GM19193 (cell line): ENCODE data around the gene EGFL7.

Experiments
- POLR2A ChIP-seq: IDR thresholded peaks from 4 replicates; pipeline ENCODE4 v1.6.1; 2011; ENCODE audit not compliant: insufficient read depth, insufficient read length; ENCODE audit errors: extremely low read depth

Gene EGFL7

DNA sequence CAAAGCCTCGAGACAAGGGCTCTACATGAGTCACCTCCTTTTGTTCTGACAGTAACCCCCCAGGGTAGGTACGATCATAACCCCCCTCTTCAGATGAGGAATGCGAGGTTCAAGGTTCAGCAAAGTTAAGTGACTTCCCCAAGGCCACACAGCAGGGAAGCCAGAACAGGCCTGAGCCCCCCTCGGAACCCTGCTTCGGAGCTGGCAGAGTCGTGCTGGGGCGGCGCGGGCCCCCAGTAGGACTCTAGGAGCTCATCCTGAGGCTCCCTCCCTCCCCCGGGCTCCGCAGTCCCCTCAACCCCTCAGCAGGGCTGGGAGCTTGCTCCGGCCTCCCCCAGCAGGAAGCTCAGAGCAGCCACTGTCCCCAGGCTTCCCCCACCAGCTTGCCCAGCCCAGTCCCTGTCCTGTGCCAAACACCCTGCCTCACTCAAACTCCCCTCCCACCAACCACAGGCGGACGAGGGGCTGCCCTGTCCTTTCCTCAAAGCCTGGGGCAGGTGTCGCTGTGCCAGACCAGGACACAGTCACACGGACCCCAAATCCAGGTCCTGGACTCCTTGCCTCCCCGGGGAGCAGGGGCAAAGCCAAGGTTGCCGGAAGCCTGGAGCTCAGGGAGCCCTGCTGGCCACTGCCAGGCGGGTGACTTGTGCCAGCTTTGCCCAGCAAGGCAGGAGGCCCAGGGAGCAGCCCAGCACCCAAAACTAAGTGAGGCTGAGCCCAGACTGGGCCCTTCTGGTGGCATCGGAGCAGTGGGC, 19.4 kb downstream of the EGFL7 start:
- TF ChIP-seq POLR2A, result no peak

DNA sequence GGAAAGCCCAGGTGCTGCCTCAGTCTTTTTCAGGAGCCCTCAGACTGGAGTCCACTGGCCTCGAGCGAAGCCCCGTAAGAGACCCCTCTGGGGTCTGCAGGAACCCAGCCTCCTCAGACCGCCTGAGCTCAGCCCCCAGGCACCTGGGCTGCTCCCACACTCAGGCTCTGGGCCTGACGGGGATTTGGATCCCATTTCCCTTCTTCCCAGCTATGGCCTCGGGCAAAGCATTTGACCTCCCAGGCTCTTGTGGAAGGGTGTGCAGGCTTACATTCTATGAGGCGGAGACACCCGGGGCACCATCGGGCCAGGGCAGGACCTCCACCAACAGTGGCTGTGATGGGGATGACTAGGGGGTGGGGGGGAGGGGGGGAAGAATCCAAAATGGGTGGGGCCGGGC, 20.0 kb downstream of the EGFL7 start:
- no peak for TF ChIP-seq POLR2A

DNA sequence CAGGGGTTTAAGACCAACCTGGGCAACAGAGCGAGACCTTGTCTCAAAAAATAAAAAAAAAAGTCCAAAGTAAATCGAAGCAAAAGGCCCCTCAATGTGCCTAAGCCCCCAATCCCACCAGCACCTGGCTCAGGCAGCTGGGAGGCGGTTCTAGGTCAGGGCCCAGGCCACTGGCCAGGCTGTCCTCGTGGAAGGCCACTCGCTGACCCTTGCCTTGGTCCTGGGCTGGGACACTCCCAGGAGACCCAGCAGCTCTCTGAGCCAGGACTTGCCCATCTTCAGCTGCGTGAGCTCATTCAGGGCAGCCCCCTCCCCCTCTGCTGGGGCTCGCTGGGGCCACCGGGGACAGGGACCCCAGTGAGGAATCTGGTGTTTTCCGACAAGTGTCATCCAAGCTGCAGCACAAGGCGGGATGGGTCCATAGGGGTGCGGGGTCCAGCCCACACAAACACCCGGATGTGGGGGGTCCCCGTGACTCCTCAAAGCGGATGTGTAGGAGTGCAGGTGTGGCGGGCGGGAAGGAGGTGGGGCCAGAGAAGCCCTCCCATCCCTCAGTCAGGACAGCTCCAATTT, 20.5 kb downstream of the EGFL7 start:
- no peak for TF ChIP-seq POLR2A

DNA sequence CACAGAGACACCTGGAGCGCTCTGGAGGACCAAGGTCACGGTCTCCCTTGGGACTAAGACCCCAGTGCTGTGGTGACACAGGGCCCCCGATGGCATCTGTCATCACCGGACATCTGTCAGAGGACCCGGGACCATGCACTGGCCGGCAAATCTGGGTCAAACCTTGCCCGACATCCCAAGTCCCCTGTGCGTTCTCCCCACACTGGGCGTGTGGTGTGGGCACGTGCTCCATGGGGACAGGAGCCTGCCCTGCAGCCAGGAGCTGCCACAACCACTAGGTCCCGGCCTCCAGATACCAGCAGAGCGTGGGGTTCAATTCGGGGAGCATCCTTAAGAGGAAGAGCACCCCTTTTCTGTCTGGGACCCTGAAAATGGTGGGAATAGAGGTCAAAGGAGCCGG, 21.0 kb downstream of the EGFL7 start:
- no peak for TF ChIP-seq POLR2A

DNA sequence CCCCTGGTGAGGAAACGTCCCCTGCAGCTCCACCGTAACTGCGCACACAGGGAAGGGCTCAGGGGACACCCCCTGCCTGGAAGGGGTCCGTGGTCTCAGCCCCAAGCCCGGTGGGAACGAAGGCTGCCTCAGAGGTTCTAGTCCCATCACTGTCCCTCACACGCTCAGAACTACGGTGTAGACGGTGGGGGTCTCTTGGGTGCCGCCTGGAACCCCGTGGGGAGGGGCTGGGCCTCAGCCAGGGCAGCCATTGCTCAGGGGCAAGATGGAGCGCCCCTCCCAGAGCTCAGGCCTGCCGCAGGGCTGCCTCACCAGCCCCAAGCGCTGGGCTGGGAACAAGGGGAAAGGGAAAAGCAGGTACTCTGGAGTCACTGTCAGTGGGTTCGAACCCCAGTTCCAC, 21.6 kb downstream of the EGFL7 start:
- TF ChIP-seq POLR2A, result no peak

DNA sequence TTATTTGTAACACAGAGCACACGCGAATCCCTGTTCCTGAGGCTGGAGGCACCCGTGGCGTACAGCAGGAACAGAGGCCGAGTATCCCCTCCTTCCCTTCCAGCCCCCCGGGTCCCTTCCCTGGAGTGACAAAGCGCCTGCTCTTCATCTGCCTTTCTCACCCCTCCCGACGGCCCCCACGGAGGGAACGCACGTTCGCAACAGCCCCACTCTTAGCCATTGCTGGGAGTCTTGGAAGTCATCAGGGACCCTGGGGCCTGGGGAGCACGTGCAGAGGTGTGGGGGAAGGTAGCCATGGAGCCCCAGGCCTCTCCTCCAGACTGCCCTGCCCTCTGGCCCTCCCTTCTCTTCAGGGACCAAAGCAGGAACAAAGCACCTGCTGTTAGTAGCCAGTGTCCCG, 22.1 kb downstream of the EGFL7 start:
- no peak for TF ChIP-seq POLR2A

DNA sequence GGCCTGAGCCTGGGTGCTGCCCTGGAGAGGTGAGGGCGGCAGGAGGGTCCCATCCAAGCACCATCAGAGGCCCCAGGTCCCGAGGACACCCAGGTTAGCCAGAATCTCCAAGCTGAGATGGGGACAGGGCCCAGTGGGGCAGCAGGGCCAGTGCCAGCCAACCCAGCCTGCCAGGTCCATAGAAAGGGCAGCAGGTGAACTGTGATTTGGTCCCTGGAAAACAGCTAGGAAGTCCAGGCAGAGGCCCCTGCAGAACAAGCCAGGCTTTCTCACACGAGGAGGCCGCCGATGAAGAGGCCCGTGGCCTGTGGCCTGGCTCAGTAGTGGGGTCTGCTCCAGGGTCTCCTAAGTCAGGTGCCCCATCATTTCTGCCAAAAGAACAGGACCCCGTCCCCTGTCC, 22.5 kb downstream of the EGFL7 start:
- no peak for TF ChIP-seq POLR2A

DNA sequence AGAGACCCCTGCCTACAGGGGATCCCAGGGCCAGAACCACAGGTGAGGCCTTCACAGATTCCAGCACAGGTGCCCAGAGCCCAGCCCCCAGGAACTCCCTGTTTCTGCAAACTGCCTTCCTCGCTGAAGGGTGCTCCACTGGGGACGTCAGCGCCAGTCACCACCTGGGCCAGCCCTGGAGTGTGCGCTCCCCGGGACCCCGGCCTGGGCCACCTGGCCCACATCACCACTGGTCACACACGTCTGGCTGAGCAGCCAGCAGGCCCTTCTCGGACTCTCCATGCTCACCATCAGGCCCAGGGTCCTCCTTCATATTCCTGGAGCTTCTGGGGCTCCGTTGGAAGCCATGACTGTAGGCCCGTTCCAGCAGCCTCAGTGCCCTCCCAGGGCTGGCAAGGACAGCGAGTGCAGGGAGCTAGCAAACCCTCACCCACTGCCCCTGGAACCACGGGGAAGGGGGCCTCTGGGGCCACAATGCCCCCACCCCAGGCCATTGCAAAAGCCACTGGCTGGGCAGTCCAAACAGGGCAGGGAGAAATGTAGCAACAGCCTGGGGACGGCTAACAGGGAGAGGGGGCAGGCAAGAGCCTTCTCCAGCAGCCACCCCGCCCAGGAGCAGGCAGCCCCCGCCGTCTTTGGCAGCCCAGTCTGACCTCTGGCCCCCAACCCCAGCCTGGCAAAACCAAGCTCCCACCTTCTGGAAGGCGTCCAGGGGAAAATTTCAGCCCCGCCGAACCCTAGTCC, 23.2 kb downstream of the EGFL7 start:
- no peak for TF ChIP-seq POLR2A

DNA sequence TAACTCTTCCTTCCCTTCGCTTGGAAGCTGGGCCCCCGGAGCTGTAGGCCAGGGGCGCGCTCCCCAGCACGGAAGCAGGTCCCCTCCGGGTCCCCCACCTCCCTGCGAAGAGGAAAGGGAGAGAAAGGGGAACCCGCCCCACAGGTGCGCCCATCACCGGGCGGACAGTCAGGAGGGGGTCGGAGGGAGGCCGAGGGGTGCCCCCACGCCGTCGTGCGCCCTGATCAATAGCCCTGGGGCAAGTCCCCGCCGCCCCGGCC, 23.7 kb downstream of the EGFL7 start:
- no peak for TF ChIP-seq POLR2A

DNA sequence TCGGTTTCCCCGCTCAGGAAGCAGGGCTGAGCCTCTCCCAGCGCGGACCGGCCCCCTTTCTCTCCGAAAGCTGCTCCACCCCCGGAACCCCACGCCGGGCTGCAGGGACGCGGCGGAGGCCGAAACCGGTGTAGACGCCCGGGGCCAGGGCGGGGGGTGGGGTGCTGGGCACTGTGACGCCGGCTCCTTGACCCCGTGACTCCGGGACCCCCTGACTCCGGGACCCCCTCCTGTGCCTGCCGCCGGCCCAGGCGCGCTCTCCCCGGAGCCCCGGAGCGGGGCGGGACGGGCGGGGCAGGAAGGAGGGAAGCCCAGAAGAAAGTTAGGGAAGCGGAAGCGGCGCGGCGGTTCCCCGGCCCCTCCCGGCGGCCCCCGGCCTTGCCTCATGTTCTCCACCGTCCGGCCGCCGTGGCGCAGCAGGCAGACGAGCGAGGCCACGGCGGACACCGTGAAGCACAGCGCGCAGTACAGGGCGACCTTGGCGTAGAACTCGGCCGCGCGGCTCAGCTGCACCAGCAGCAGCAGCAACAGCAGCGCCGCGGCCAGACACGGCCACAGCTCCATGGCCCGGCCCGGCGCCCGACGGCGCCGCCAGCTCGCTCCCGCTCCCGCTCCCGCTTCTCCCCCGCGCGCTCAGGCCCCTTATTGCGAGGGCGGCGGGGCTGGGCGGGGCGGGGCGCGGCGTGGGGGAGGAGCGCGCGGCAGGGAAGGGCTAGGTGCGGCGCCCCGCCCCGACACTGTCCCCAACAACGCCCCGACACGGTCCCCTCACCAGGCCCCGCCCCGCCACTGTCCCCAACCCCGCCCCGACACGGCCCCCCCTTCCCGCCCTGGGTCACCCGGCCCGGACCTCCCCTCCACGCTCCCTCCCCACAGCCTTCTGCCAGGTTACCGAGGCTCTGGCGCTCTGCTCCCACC, 24.3 kb downstream of the EGFL7 start, which contains the start of gene AGPAT2:
AGPAT2 (minus strand) TSS at position 664 of the 918 bp plus-strand sequence; CDS start at position 564, 100 bp downstream.
- peak; percentile 49 for TF ChIP-seq POLR2A

DNA sequence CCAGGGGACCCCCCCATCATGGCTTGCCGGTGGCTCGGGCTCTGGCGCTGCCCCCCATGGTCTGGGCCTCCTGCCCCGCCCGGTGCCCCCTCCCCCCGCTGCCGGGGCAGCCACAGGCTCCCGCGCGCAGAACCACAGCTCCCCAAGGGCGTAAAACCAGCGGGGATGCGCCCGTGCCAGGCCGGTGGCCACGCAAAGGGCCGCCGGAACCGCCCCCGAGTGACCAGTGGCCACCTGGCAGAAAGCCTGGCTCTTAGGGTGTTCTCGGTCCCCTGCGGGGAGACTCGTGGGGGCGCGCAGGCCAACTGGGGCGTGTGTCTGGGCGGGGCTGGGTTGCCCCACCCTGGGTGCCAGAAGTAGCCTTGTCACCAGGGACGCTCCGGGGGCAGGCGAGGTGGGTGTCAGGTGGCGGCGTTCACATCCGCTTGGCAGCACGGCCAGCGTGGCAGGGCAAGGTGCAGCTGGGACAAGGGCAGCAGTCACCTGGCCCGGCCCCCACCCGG, 25.1 kb downstream of the EGFL7 start:
- no peak for TF ChIP-seq POLR2A

DNA sequence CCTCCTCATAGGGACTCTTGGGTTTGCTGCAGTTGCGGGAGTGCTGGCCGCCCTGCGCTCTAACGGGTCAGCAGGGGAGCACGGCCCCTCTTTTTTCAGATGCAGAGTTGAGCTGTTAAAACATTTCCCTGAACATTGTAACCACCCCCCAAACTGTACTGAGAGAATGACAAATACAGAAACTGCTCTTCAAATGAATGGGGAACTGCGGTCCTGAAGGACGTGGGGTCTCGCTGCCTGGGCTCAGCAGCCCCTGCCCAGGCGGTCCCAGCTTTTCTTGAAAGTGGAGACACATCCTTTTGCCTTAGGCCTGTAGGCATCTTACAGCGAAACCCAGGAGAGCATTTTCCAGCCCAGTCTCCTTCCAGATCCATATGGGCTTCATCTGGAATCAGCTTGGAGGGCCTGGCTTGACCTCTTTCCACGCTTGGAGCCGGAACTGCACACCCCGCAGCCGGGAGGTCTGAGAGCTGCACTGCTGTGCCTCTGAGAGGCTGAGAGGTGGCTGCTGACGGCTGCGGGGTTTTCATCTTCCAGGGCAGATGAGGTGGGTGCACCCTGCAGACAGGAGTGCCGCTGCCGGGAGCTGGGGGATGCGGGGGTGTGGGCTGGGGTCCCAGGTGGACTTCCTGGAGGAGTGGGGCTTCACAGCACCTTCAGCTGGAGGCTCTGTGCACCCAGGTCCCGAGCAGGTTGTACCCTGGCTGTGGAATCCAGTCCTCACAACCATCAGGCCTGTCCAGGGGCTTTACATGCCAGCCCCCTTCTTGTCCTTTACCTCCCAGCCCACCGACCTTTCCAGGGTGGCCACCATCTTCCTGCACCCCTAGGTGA, 25.8 kb downstream of the EGFL7 start:
- TF ChIP-seq POLR2A, result no peak

DNA sequence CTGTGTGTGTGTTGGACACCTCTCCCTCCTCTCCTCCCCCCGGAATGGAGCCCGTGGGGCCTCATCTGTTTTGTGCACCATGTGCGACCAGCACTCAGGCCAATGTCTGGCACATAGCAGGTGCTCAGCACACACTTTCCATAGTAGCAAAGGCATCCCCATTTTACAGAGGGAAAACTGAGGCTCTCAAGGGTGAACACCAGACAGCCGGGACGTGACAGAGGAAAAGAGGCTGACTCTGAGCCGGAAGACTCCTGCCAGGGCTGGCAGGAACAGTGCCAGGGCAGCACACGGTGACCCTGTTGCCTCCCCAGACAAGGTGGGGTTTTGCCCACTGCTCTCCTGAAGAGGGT, 26.4 kb downstream of the EGFL7 start:
- no peak for TF ChIP-seq POLR2A

DNA sequence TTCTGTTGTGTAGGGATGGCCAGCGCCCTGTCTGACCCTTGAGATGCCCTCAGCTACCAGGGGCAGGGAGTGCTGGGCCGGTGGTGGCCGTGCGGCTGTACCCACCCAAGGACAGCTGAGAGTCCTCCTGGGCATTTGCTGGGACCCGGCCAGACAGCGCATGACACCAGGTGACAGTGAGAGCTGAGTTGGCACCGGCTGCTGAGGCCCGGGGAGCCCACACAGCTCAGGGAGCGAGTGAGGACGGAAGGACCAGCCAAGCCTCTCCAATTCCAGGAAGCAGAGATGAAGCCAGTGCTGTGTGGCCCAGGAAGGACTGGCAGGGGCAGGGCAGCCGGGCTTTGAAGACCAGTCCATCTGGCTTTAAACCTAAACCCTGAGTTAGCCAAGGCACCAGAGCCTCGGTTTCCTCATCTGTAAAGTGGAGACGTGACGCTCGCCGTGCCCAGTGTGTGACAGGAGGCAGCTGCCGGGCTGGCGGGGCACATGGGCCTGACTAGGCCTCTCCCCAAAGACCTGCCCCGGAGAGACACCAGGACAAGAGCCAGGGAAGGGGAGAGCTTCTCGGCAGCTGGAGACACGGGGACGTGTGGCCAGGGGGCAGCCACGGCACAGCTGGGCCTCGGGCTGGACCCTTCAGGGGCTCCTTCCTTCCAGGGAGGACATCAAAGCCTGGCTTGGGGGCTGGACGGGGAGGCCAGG, 27.5 kb downstream of the EGFL7 start:
- TF ChIP-seq POLR2A, result no peak

DNA sequence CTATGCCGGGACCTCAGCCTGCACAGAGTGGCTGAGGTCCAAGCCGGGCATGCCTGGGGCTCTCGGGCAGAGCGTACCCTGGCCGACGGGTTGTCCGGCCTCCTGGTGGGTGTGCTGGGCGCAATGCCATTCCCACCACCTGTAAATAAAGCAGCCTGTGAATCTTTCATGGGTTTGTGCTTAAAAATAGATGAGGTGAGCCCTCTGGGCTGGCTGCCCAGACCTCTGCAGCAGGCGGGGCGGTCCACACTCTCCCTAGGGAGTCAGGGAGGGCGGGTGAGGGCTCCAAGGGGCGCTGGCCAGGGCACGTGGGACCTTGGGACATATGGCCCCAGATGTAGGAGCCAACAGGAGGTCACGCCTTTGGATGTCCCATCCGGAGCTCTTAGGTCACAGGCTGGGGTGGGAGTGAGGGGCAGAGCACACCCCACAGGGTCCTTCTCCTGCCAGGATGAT, 28.1 kb downstream of the EGFL7 start:
- no peak for TF ChIP-seq POLR2A
